GM21529 (cell line): ENCODE data around the gene HTT-AS.
"Not testable (repeated sequence)": the region's sequence is repeated elsewhere in the genome, so short reads cannot be mapped to it uniquely, and the experiment has no call there.

Experiments
- ATAC-seq: cut with Tn5 transposase; IDR thresholded peaks from one replicate; pipeline ENCODE4 v1.9.1; 2021; ENCODE audit not compliant: unreplicated experiment

HTT-AS gene

GRCh38 chr4:3074078-3074845 is at the start of gene HTT-AS, which contains the start of gene HTT:
TSS of gene HTT-AS (minus strand) at chr4:3074538.
TSS of gene HTT (plus strand) at chr4:3074681. CDS start at chr4:3074826, 145 bp downstream.
- ATAC-seq, result peak; percentile 72

GRCh38 chr4:3123181-3123671 is 48.9 kb upstream of the HTT-AS start:
- ATAC-seq, result no peak

GRCh38 chr4:3122081-3122563 is 47.8 kb upstream of the HTT-AS start:
- ATAC-seq, result no peak

GRCh38 chr4:3121596-3121995 is 47.3 kb upstream of the HTT-AS start:
- ATAC-seq, result no peak

GRCh38 chr4:3121110-3121509 is 46.8 kb upstream of the HTT-AS start:
- ATAC-seq, result no peak

- no peak for ATAC-seq
Observed at GRCh38 chr4:3119464-3119863, 45.1 kb upstream of the HTT-AS start.

GRCh38 chr4:3118312-3118711 is 44.0 kb upstream of the HTT-AS start:
- no peak for ATAC-seq

GRCh38 chr4:3116955-3117354 is 42.6 kb upstream of the HTT-AS start:
- no peak for ATAC-seq

- no peak for ATAC-seq
Observed at GRCh38 chr4:3115637-3116270, 41.4 kb upstream of the HTT-AS start.

- no peak for ATAC-seq
Observed at GRCh38 chr4:3114377-3114776, 40.0 kb upstream of the HTT-AS start.

GRCh38 chr4:3112609-3113469 is 38.5 kb upstream of the HTT-AS start:
- ATAC-seq, result no peak

- ATAC-seq, result no peak
Observed at GRCh38 chr4:3112201-3112600, 37.9 kb upstream of the HTT-AS start.

GRCh38 chr4:3111461-3111860 is 37.1 kb upstream of the HTT-AS start:
- no peak for ATAC-seq

- no peak for ATAC-seq
Observed at GRCh38 chr4:3108211-3108610, 33.9 kb upstream of the HTT-AS start.

GRCh38 chr4:3107691-3108121 is 33.4 kb upstream of the HTT-AS start:
- ATAC-seq, result no peak

- no peak for ATAC-seq
Observed at GRCh38 chr4:3107271-3107670, 32.9 kb upstream of the HTT-AS start.

- ATAC-seq, result peak; percentile 97
Observed at GRCh38 chr4:3106339-3107186, 32.2 kb upstream of the HTT-AS start.

GRCh38 chr4:3098346-3098745 is 24.0 kb upstream of the HTT-AS start:
- no peak for ATAC-seq

- no peak for ATAC-seq
Observed at GRCh38 chr4:3096202-3096601, 21.9 kb upstream of the HTT-AS start.

GRCh38 chr4:3094701-3095100 is 20.4 kb upstream of the HTT-AS start:
- not testable (repeated sequence) for ATAC-seq
